ENCODE measurements around the gene FCER1A.
"Not testable (repeated sequence)": the region's sequence is repeated elsewhere in the genome, so short reads cannot be mapped to it uniquely, and the experiment has no call there.

FCER1A gene

GRCh38 chr1:159302095-159302494, at the start of gene FCER1A:
Gene FCER1A, plus strand, starts transcription at chr1:159302336. Its CDS starts 29 bp downstream, at chr1:159302365.
- no peak for DNase-seq

GRCh38 chr1:159261311-159261710, 40.8 kb upstream of the FCER1A start:
- no peak for DNase-seq

- DNase-seq: no peak
These were observed 40.2 kb upstream of the FCER1A start for GRCh38 chr1:159261721-159262494.

DNA sequence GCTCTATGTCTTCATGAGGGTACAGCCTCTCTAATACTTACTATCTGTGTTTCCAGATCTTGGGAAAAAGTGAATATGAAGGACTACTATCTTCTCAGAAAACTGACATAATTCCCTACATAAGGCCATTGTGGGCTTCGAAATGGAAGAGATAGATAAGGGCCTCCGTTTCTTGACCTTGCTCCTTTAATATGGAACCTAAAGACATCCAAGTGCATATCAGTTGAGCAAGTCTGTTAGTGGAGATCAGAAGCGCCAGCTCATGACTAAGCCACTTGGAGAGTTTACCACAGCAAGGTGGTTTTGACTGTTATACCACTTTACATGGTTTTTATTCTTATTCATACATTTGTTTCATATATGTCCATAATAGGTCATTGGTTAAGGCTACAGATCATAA, 35.3 kb upstream of the FCER1A start:
- DNase-seq: no peak

- DNase-seq: no peak
These were observed 27.5 kb upstream of the FCER1A start for GRCh38 chr1:159274631-159275030.

DNA sequence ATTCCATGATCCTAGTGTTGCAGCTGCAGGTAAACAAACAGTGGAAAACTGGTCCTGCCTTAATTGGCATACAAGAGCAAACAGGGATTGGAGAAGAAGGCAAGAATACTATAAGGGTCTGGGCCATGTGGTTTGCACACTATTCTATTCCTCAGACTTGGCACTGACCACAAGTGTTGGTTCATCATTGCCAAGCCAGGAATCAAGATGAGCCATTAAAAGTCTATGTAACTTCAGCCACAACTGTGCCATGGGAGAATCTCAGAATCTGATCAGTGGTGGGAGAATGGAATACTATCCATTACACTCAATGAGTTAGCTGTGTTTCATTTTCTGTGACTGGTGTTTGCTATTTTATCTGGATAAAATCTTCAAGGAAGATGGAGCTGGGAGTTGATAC, 26.2 kb upstream of the FCER1A start:
- no peak for DNase-seq

DNA sequence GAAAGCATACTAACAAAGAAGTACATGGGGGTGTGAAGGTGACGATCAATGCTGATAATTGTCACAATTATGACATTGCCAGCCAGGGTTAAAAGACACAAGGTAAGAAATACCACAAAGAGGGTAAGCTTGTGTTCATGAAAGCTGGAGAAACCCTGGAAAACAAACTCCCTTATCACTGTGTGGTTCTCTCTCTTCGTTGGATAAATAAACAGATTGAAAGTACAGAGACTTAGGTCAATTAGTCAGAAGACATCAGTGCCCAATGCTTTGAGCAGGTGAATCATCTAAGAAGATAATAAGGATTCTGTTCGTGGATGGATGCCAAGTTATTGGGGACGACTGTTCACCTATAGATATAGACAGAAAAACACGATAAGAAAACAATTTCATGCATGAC, 22.4 kb upstream of the FCER1A start:
- DNase-seq: no peak

DNA sequence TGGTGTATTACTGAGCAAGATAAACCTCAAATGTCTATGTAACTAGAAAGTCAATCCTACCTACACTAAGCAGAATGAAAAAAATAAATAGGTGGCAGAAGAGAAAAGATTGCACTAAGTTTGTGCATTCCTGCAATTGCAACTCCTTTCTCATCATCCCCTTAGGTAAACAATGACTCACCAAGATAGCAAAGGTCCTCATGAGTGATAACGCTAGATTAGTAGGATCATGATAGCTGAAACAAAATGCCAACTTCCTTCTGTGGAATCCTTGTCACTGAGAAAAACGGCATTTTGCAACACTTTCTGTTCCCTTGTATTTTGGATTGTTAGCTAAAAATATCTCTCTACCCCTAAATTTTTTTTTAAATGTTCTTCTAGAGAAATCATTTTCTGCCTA, 20.0 kb upstream of the FCER1A start:
- DNase-seq: no peak

- no peak for DNase-seq
These were observed 13.1 kb upstream of the FCER1A start for GRCh38 chr1:159289060-159289459.

GRCh38 chr1:159291424-159291823, 10.7 kb upstream of the FCER1A start:
- no peak for DNase-seq

DNA sequence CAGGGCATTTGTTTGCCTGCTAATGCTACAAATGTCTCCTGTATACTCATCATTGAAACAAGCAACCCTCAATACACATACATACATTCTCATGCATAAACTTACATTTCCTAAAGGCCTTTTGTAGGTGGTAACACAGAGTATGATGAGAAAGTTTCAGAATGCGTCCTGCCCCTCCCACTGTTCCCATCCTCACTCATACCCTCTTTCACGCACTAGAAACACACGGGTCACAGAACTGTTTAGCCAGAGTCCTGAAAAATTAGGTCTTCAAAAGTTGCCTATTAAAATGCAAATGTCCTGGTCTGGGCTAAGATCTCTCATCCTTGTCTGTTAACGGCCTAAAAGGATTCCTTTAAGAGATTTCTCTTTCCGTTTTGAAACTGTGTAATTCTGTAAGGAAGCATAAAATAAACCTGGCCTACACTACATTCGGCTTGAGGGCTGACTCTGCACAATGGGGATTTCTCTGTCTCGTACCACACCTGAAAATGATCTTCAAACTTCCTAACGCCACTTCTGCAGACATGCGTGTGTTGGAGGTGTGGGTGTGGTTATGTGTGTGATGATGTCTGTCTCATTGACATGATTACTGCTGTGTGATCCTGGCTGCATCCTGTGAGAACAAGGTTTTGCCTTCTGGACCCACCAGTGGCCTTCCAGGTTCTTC, 5.3 kb upstream of the FCER1A start:
- DNase-seq: no peak

DNA sequence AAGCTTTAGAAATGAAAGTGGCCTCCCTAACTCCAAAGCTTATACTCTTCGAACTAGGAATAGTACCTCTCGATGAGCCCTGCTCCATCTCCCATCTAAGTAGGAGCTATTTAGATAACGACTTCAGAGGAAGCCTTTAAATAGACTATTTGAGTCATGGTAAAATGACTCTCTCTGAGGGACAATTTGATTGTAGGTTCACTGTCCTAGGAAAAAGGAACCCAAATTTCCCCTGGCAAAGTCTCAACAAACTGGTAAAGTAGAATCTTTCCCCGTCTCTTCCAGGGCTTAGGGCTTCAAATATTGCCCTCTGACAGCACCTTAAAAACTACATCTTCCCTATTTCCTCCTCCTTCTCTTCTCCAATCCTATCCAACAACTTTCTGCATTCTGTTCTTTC, 2.0 kb upstream of the FCER1A start:
- DNase-seq: no peak

- no peak for DNase-seq
These were observed 5.3 kb downstream of the FCER1A start for GRCh38 chr1:159307346-159308020.

GRCh38 chr1:159311679-159312078, 9.5 kb downstream of the FCER1A start:
- no peak for DNase-seq

DNA sequence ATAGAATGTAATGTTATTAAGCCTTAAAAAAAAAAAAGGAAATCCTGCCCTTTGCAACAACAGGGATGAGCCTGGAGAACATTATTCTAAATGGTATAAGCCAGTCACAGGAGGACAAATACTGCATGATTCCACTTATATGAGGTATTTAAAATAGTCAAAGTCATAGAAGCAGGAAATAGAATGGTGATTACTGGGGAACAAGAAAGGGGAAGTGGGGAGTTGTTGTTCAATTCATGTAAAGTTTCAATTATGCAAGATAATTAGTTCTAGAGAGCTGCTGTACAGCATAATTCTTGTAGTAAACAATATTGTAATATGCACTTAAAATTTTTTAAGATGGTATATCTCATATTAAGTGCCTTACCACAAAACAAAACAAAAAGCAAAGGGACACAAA, 13.2 kb downstream of the FCER1A start:
- DNase-seq: no peak

DNA sequence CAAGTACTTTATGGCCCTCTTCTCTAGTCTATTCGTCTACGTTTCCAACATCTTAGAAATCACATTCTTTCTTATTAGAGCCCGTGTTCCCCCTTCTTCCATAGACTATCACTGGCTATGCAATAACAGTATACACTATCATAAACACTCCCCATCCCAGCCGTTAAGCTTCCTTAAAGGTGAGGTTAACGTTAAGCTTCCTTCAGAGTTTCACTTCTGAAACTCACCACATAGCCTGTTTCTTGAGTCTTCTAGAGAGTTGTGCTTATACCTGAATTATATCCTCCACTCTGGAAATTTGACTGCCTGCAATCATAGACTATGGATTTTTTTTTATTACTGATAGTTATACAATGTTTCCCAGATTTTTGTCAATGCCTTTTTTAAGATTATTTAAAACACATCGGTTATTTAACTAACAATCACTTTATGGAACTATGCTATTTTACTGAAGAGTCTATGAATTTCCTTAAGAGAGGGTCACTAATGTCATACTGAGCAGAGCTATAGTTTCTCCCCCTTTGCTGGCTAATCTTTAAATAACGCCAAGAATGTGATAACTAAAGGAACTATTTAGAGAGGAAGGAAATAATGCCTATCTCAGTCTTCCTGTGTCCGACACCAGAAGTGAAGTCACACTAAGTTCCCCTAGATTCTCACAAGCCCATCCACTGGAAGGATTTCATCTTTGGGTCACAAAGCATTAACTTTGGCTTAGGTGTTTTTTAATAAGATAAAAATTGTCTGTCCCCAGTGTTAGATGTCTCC, 16.8 kb downstream of the FCER1A start:
- no peak for DNase-seq

DNA sequence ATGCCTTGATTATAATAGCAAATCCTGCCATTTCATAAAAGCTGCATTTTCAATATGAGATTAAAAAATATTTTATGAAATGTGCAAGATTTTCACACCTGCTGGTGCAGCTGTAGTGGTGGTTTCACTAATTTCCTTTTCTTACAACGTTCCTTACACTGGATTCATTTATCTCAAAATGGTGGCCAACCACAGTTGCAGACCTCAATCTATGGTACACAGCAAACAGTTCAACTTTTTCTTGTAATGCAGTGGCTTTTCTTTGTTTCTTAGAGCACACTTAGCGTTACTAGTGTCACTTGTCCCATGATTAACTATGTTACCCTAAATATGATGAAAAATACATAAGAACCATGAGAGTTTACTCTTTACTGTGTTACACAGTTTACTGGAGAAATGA, 32.7 kb downstream of the FCER1A start:
- no peak for DNase-seq

GRCh38 chr1:159338018-159338417, 35.9 kb downstream of the FCER1A start:
- no peak for DNase-seq

- no peak for DNase-seq
These were observed 37.4 kb downstream of the FCER1A start for GRCh38 chr1:159339536-159339935.

DNA sequence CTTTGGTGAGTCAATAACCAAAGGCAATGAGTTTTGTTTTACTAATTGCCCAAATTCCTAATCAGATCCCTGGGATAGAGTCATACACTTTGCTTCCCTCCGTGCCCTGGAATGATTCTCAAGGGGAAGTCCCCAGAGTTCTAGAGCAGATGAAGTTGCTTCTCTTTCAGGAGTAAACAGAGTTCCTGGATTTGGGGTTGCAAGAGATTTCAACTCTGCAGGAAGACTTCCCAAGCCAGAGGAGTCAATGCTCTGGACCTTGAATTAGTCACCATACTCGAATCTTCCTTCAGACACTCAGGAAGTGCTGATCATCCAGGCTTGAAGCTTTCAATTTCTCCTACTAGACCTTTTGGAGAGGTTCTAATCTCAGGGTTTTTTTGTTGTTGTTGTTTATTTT, 39.6 kb downstream of the FCER1A start:
- no peak for DNase-seq

DNA sequence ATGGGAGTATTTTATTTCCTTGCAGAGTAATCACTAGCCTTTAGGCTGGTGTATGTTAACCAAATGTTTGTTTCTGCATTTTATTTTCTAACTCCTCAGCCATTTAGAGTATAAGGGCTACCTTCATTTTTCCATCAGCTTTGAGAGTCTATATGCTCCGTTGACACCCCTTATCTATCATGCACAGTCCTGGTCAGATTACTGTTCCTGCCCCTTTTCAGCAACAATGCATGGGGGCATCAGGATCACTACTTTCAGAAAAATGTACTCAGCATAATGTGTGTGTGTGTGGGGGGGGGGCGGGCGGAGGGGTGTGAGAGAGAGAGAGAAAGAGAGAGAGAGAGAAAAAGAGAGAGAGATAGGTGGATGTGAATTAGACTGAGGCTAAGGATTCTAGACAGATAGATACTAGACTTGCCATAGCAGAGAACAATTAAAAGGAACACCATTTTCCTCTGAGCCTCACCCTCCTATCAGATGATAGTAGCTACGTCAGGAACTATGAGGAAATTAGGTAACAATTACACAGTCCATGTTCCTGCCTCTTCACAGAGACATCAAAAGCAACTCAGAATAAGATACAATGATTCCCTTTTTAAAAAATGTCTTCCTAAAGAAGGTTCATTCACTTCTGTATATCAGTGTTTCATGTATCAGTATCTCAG, 40.8 kb downstream of the FCER1A start:
- no peak for DNase-seq

DNA sequence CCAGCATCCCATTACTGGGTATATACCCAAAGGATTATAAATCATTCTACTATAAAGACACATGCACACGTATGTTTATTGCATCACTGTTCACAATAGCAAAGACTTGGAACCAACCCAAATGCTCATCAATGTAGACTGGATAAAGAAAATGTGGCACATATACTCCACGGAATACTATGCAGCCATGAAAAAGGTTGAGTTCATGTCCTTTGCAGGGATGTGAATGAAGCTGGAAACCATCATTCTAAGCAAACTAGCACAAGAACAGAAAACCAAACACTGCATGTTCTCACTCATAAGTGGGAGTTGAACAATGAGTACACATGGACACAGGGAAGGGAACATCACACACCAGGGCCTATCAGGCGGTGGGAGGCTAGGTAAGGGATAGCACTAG, 47.2 kb downstream of the FCER1A start:
- DNase-seq: not testable (repeated sequence)

DNA sequence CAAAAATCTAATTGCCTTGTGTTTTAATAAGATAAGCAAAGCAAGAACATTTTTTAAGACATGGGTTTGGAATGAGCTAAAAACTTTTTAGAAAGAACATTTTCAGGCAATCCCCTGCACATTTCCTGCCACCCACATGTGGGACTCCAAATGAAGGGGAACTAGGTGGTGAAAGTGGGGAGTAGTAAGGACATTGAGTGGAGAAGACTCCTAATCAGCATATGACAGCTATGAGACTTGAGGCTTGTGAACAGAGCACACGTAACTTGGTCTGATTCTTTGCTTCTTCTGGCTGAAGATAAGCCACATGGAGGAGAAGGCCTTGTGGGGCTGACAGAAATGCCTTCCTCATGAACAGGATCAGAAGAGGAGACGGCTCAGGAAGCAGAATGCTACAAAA, 50.3 kb downstream of the FCER1A start:
- no peak for DNase-seq

Data from NCI-H1417 (cell line).